Tongue (tissue), 2 donors: ENCODE results near the gene PIAS3. TPM values are rescaled to one million over a fixed set of nuclear protein-coding genes. Genes with fewer than 3 reads are reported as not detected.

Experiments used
- DNase-seq: peaks from one replicate; pipeline ENCODE4 v3.0.0-alpha.2; 2015
- total RNA-seq: library from RNA; depleted of rRNA; stranded (reverse); fragments of >200 nt; gene quantifications from one replicate; pipeline ENCODE4 v1.2.3, GENCODE V29; 2014

Gene PIAS3
- total RNA-seq = 19.0 TPM

DNA sequence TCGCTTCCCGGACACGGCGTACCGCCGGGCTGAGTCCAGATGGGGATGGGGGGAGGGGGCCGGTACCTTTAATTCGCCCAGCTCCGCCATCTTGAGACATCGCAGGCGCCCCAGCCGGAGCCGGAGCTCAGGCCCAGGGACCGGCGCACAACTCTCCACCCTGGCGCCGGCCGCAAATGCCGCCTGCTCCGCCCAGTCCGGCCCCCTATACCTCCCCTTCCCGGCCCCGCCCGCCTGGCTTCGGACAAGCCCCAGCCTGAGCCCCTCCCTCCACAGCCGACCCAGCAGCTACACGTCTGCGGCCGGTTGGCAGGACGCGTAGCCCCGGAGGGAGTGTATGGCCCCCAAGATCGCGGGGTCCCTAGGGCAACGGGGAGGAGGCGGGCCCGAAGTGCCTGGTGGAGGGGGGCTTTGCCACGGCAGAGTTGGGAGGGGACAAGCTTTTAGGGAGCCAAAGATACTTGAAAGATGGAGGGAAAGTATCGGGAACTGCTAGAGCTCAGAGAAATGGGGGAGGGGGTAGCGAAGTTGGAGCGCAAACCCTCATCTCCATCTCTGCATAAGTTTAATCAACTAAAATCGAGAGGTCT, at the start of gene PIAS3:
Gene PIAS3, minus strand, starts transcription at position 181 of the 590 bp plus-strand sequence. Its CDS starts 91 bp downstream, at position 90.
- DNase-seq = peak; percentile 98

DNA sequence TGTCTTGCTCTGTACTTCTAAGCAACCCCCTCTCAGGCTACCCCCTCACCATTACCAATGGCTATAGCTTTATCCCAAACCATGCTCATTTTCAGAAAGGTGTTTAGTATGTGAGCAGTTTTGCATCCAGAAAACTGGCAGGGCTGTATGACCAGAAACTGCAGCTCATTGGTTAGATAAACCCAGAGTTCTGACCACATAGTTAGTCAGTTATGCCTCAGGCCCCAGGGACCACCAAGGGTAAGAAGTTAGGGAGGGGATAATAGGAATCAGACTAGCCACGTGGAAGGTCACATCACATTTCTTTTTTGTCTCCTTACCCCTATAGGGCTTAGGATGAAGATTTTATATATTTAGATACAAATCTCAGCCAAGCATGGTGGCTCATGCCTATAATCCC, 49.8 kb upstream of the PIAS3 start:
- DNase-seq = no peak

DNA sequence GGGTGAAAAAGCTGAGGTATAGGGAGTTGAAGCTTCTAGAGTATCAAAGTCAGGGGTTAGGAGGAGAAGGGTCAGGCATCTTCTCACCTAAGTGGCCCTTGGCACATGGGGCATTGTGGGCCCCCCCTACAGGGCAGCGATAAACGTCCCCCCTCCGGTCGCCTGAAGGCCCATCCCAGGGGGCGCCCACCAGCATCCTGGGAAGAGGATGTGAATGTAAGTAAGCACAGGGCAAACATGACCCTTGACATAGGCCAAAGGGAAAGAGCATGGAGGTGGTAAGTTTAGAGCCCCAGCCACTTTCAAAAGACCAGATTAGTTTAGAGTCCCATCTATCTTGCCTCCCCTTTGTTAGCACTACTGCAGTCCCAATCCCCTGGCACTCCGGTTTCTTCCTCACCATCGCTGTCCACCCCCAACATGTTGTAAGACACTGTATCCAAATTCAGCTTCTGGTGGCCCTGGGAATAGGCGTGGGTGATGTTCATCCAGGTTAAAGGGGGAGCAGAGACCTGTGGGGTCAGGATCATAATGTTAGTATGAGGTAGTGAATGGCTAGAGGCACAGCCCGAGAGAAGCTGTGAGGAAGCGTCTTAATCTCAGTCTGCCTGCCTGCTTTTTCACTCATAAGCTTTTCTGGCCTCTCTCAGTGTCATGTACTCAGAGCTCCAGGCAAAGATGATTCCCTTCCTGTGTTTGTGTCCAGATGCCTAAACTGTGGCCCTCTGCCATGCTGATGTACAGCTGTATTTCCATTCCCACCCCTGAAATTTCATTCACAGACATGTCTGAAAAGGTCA, 48.3 kb upstream of the PIAS3 start:
- no peak for DNase-seq

DNA sequence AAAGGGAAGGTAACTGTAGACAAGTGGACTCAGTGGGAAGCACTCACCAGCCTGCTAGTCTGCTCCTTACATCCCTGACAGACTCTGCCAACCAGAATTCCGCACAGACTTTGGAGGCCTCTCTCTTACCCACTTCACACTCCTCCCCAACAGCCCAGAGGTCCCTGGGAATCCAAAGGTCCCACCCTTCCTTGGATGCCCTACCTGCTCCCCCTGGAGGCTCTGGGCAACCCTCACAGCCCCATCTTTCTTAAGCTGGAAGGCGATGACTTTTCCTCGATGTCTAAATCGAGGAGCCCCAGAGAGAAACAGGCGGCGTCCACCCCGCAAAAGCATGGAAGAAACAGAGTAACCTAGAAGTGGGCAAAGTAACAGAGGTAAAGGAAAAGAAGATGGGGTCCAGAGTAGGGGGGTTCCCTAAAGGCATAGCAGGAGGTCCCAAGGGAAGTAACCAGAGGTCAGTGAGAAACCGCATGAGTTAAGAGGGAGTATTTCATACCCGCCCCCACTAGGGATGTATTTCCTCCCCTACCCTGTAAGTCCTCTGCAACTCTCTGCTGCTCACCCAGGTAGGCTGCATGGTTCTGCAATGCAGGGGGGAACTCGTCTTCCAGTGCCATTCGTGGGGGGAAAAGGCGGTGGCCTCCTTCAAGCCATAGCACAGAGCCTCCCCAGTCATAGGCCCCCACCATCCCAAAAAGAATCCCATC, 42.6 kb upstream of the PIAS3 start:
- no peak for DNase-seq

DNA sequence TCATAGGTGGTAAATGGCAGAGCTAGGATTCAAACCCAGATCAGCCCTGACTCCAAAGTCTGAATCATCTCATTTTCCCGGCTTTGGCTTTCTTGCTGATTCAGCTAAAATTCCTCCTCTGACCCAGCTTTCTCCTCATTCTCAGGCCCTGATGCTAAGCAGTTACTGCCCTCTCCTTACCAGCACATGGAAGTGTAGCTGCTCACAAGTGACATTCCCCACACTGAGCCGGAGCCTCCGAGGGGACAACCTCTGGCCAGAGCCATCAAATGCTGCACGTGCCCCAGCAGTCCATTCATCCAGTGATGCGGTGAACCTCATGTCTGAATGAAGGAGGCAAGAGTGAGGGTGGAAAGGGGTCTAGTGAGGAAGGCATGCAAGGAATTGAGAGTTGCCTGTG, 39.9 kb upstream of the PIAS3 start:
- DNase-seq = no peak

DNA sequence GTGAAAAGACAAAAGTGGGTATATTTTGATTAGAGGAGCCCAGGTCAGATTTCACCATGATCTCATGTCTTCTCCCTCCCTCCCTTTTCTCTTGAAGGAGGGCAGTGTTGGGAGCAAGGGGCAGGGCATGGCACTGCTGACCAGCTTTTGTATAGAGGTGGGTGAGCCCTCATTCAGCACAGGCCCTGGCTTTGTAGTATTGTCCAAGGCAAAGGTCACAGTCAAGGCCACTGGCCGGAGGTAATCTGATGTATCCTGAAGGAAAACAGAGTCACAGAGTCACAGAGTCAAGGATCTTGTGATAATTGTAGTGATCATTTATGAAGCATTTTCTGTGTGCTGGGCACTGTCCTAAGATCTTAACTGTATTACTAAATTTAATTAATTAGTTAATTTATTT, 39.1 kb upstream of the PIAS3 start:
- no peak for DNase-seq

DNA sequence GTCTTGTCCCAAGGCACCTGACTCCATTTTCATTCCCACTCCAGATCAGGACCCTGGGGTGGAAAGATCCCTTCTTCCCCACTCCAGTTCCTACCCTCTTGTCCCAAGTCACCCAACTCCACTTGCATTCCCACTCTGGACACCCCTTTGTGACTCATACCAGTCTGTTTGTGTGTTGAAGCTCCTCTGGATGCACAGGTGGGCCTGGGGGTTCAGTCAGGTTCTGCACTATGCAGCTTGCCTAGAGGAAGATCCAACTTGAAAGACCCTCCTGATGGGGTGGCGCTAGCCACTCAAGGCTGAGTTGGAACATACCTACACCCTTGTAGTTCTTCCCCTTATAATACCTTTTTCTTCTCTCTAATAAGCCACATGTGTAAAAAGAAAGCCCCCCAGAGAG, 36.6 kb upstream of the PIAS3 start:
- DNase-seq = no peak

DNA sequence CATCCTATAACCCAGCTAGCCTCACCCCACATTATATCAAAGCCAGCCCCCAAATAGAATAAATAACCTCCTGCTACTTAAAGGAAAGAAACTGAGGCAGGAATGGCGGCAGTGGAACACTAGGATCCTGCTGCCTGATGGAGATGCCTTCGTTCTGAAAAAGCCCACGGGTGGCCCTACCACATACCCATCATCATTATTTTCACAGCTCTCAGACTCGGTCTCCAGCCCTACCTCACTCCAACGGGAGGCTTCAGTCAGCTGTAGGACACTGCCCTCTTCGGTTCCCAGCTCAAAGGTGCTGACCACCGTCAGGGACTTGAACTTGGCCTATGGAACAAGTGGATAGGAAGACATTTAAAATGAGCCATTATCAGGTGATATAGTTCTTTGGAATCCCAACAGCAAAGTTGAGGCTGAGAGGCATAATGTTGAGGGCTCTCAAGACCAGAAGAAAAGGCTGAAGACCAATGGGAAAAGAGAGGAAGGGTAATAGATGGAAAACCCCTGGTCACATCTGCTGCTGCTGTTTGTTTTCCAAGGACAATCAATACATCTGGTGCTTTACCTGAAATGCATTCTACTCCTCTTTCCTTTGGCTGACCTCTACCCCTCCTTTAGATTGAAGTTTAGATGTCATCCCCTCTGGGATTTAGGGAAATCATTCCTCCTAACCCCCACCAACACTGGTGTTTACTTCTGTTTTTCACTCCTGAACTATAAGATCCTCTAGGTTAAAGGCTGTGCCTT, 34.6 kb upstream of the PIAS3 start:
- no peak for DNase-seq

DNA sequence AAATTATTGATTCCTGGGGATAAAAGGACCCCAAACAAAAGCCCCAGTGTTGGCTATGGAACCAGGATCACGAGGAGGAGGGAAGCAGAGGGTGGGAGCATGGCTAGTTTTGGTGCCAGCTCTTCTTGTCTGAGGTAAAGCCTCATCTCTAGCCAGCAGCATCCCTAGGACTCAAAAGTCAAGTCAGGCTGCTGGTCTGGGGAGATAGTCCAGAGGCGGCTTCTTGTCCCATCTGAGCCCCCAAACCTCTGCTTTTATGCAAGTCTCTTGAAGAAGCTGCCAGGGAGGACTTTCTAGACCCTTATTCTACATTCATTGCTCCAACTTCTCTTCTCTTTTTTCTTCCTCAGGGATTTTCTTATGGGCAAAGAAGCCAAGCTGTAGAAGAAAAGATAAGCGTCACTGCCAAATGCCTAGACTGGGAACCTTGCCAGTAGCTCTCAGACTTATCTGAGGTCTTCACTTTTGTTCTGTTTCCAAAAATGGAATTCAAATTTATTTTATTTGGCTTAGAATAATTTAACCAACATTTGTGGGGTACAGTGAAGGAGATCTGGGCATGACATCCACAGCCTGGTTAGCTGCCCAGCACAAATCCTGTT, 33.7 kb upstream of the PIAS3 start:
- peak; percentile 56 for DNase-seq

DNA sequence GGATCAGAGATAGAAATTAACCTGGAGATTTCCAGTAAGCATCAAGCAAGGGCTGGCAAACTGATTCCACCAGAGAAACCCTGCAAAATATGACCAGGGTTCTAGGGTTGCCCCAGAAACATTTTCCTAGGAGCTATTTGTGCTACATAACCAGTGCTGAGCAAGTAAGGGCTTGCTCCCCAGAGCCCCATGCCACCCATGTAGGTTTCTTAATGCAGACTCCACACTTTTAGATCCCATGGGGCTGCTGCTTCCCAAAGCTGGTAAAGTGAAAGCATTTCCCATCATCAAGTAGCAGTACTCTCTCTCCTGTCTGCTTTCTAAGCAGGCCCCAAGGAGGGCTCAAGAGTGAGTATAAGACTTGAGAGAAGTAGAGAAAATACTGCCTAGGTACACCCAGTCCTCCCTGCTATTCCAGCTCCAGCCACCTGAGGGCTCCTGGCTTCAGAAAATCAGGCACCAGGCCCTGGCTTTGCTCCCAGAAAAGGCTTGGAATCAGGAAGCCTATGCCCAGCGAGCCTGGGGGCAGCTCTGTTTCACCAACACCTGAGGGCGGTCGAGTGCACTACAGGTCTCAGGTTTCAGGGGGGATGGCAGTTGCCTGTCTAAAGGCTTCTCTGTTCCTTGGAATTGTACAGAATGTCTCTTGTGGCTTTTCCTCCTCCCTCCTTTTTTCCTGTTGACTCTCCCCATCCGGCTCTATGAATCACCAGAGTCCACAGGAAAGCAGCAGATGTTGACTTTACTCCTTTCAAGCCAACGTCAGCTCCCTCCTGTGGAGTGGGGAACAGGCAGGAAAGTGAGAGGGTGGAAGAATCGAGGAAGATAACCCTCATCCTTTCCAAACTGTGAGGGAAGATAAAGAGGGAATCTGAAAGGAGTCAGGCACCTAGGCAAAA, 33.0 kb upstream of the PIAS3 start:
- DNase-seq = peak; percentile 98

DNA sequence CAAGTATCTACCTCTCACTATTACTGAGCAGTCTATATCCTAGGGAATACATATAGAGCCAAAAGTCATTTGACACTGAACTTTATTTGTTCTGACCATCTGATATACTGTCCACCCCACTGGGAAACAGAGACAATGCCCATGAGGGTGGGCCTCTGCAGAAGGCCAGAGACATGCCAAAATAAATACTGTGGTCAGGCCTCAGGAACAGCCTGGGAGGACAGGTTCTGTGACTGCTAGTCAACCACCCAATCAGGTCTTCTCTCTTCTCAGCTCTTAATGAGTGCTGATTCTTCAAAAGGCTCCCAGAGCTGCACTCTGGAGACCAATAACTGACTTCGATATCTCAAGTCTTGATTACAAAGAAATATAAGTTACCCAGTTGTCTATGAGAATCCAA, 32.3 kb upstream of the PIAS3 start:
- DNase-seq = peak; percentile 12

DNA sequence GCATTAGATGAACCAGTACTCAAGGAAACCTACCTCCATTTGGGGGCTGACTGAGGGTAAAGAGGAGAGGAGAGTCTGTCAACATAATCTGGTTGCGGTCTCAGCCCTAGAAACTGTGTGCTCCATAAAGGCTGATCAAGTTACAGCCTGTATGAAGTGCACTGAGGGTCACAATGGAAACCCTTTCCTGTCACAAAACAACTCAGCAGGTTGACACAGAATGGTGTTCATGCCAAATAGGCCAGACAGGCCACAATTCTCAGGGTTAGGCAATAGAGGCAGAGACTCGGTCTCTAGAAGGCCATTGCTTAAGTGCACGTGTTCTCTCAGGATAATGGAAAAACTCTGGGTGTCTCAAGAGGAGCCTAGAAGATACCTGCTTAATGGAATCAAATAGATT, 30.8 kb upstream of the PIAS3 start:
- no peak for DNase-seq

DNA sequence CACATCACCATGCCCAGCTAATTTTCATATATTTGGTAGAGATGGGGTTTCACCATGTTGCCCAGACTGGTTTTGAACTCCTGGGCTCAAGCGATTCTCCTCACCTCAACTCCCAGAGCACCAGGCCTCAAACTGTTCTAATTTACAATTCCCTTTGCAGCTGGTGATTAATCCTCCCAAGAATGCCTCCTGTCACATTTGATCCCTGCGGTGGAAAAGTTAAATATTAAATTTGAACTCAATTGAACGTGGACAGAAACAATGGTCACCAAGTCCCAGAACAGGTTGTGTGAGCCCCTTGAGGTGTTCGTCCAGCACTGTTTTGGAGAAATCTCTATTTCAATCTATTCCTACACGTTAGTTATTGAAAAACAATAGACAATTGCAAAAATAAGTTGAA, 28.8 kb upstream of the PIAS3 start:
- no peak for DNase-seq

DNA sequence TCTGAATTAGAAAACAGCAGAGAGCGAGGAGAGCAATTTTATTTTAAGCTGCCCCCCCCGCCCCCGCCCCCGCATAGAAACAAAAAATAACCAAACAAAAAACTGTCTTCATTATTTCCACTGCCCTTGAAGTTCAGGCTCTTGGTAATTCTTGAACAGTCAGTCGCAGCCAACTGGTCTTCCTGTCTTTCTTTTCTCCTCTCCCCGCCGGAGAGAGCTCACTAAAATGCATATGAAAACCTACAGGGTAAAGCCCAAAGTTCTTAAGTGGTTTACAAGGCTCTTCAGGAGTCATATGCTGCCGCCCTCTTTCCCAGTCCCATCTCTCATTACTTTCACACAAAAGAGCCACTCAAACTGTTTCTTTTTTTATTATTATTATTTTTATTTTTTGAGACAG, 27.9 kb upstream of the PIAS3 start:
- DNase-seq = no peak

DNA sequence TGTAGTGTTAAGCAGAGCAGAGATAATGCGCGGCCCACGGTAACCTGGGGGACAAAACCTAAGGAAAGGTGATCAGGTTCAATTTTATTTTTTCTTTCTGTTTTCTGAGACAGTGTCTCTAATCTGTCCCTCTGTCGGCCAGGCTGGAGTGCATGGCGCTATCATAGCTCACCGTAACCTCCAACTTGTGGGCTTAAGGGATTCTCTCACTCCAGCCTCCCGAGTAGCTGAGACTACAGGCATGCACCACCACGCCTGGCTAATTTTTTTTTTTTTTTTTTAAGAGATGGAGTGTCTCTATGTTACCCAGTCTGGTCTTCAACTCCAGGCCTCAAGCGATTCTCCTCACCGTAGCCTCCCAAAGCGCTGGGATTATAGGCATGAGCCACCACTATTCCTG, 27.5 kb upstream of the PIAS3 start:
- DNase-seq = no peak

DNA sequence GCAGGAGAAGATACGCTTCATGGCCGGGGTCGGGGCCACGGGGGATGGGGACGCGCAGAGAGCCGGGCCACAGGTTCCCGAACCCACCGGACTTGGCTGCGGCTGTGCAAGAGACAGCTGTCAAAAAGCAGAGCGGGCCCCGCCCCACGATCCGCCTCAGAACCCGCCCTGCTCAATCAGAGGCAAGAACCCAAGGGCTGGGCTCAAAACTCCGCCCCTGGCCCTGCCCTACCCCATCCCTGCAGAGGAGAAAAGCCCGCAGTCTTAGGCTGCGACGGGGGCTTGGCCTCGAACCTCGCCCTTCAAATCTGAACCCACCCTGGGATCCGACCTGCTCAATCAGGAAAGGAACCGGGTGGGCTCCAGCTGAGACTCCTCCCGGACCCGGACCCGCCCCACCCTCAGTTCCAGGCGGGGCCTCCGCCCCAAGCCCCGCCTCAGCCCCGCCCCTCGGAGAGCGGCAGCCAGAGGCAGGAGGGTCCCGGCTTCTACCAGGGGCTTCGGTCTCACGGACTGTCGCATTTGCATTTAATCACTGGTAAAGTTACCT, 26.9 kb upstream of the PIAS3 start, which contains the start of gene ANKRD35:
Gene ANKRD35, minus strand, starts transcription at position 129 of the 550 bp plus-strand sequence. Its CDS starts 108 bp downstream, at position 21.
- DNase-seq = peak; percentile 88

DNA sequence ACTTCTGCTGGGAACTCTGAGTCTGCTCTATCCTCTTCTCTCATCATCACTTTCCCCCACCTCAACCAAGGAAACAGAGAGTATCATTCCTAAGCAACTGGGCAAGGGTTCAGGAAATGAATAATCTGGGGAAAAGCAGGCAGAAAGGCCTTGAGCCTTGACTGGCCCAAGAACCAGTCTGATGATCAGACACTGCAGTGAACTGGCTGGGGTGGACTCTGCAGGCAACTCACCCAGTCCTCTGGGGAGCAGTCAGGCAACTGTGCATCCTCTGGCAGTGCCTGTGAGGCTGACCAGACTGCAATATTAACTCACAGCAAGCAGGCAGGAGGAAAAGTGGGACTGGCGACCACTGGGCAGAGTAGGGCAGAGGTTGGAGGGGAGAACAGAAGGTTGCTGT, 25.8 kb upstream of the PIAS3 start:
- DNase-seq = no peak

DNA sequence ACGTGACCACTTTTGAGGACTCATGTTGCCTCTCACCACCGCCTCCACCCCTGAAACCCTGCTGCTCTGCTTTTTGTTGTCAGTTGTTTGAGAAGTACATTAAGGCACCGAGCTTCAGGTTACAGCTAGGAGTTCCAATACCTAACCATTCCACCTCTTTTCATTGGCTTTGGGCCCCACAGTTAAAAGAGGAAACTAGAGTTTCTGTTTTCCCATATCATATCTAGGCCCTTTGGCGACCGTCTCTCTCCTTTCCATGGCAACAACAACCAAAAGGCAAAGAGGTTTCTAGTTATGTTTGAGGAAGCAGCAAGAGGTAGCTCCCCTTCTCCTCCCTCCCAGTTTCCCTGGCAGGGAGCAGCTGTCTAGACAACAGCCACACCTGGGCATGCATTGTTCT, 20.9 kb upstream of the PIAS3 start:
- no peak for DNase-seq

DNA sequence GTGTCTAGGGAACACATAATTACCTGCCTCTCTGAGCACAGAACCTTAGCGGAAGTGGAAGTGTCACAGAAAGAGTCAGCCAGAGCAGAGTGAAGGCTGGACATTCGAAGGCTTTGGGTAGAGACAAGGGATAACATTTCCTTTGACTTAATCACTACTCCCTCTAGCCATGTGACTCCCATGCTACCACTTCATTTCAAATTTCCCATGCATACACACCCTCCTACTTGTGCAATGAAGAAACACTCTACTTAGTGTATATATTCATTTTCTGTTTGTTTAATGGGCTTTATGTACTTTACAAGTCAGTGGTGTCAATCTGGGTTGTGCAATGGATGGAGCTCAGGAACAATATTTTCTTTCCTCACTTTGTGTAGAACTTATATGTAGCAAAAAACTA, 19.8 kb upstream of the PIAS3 start:
- no peak for DNase-seq

DNA sequence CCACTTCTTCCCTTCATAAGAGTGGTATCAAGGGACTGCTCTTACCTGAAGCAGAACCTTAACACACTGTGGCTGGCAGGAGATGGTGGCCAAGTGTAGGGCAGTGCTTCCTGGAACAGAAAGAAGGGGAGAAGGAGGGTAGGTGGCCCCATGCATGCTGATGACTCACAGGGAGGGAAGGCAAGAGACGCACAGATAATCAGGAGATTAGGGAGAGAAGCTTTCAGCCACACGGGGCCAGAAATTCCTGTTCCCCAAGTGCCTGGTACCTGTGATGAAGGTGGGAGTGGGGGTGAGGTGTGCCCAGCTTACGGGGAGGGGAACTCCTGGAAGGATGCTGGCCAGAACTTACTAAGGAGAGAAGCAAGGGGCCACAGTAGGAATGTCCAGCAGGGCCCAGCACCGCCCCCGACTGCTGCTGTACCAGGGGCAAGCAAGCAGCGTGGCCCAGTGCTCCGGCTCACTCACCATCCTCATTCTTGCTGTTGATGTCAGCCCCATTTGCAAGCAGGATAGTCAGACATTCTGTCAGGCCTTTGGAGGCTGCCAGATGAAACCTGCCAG, 19.1 kb upstream of the PIAS3 start:
- no peak for DNase-seq
